Adipose tissue (tissue), 3 donors: Measurements from ENCODE around the gene KLF16. TPM values are rescaled to one million over a fixed set of nuclear protein-coding genes. Genes with fewer than 3 reads are reported as not detected.
A peak's percentile ranks its signal among the peaks of the same experiment; 100 is the strongest.

Experiments used
- H3K27ac ChIP-seq: one replicate; pipeline ENCODE4 v1.5.1; 2013; ENCODE audit warnings: low read depth, low read length
- WGBS, 3 donors: extraction: QIAGEN DNeasy Blood & Tissue Kit; methylation state at CpG; one replicate each; pipeline ENCODE4 v1.1.7; 2013; 5-methylcytosine and 5-hydroxymethylcytosine counted together
- polyA plus RNA-seq, 3 donors: library from polyadenylated mRNA; stranded (reverse); fragments of 200-250 nt; gene quantifications; one replicate each; pipeline ENCODE4 v1.2.3, GENCODE V29; 2013
- donor health status: healthy with polysubstance abuse.
- donor health status: Bipolar disorder and iron deficiency.
- donor health status: healthy.

Gene KLF16
- polyA plus RNA-seq, 3 donors, result 3.7 to 14.4 (median 9.8) TPM

- WGBS, 3 donors, result 30 to 39% (median 30%) methylated on average over 29 to 32 of the region's 32 CpGs
- no peak overlapping the region for H3K27ac ChIP-seq
Measured at GRCh38 chr19:1860042-1860775, 3.2 kb downstream of the KLF16 start.

- H3K27ac ChIP-seq, result no peak overlapping the region
- WGBS, 3 donors, result 55 to 70% (median 58%) methylated on average over 17 to 18 of the region's 18 CpGs
Measured at GRCh38 chr19:1859331-1859781, 4.0 kb downstream of the KLF16 start.

DNA sequence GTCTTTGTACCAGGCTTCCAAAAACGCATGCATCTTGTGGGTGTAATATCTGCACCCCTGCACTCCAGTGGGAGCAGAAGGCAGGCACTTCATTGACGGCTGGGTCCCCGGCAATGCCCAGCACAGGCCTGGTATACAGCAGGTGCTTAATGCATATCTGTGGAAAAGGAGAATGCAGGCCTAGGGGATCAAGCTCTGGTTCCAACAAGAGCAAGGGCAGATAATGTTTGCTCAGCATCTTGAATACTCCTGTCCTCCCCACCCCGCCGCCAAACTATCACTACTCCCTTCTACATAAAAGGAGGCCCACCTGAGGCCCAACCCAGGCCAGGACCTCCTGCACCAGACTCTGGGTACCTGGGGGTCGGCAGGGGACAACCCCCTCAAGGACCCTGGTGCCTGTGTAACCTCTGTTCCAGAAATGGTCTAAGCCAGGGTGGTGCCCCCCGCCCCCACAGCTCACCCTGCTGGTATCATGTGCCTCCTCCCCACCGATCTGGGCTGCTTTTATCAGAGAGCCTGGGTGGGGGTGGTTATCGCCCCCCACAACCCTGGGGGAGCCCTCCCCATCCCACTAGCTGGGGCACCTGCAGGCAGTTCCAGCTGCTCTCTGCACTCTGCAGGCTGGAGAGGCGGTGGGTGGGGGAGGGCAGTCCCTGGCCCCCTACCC is 4.8 kb downstream of the KLF16 start:
- no peak overlapping the region for H3K27ac ChIP-seq
- 50 to 75% (median 60%) methylated on average over 9 to 10 of the region's 10 CpGs for WGBS, 3 donors

GRCh38 chr19:1857648-1858326 is 5.6 kb downstream of the KLF16 start:
- 31 to 55% (median 38%) methylated on average over 14 to 16 of the region's 16 CpGs for WGBS, 3 donors
- peak overlapping the region; percentile 24 for H3K27ac ChIP-seq

DNA sequence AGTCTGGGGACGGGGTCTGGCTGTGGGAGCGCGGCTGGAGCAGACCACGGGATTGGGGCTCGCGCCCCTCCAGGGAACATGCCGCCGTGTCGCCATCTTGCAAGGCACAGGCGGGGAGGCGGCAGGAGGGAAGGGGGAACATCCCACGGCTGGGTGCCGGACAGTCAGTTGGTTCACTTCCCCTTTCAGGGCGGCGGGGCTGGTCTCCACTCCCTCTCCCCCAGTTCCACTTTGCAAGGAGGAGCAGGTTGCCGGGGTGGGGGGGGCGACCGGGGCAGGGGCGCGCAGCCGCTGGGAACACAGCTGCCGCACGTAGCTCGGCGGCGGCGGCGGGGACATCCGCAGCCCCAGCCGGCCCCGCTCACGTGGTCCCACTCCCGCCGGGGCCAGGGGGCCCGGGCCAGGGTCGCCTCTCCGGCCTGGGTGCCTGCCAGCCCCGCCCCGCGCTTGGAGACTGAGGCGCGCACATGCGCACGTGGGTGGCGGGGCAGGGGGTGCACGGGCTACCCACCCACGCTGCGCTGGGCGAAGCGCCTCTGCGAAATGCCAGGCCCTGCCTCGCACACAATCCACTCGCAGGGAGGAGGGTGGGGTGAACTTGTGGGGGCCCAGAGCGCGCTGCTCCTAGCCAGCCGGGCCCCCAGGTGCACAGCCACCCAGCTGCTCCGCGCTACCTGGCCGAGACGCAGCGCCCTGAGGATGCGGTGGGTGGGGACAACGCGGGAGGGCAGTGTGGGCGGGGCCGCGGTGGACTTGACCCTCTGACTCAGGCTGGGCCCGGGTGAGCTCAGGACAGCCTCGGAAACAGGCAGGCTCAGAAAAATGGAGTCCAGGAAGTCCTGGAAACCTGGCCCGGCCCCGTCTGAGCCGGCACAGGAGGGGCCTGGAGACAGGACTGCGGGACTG is 6.4 kb downstream of the KLF16 start:
- WGBS, 3 donors, result 2 to 17% (median 2%) methylated on average over 45 to 67 of the region's 73 CpGs
- peak overlapping the region; percentile 55 for H3K27ac ChIP-seq

DNA sequence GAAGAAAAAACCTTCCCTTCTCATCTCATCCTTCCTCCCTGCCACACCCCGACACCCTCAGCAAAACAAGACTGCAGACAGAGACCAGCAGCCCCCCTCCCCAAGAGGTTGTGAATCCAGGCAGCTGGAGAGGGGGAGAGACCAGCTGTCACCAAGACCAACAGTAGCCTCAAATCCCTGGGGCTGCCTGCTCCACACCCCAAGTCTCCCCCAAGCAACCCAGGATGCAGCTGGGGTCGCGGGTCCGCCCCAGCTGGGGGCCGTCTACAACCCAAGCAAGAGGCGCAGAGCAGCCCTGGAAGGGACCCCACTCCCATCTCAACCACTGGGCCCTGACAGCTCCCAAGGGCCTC is 7.1 kb downstream of the KLF16 start:
- H3K27ac ChIP-seq, result peak overlapping the region; percentile 41

DNA sequence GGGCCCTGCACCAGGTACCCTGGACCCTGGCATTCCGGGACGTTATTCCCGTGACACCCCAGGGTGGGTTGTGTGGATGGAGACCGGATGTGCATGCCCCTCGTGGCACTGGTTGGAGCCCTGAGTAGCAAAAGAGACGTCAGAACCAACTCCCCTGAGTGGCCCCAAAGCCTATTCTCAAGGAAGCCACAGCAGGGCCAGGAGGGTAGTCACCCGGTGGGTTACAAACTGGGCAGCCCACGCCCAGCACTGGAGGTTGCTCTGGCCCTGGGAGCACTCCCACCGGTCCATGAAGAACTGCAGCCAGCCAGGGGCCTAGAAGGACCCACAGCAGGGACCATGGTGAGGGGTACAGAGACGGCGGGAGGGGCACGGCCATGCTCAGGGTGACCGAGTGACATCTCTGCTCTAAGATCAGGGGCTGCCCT is 7.5 kb downstream of the KLF16 start:
- 21 to 56% (median 29%) methylated on average over 13 of the region's 13 CpGs for WGBS, 3 donors
- H3K27ac ChIP-seq, result peak overlapping the region; percentile 21

More for the DNA sequence above, 7.1 kb downstream of the KLF16 start:
- WGBS, 3 donors, result 22 to 59% (median 57%) methylated on average over 5 to 6 of the region's 6 CpGs

DNA sequence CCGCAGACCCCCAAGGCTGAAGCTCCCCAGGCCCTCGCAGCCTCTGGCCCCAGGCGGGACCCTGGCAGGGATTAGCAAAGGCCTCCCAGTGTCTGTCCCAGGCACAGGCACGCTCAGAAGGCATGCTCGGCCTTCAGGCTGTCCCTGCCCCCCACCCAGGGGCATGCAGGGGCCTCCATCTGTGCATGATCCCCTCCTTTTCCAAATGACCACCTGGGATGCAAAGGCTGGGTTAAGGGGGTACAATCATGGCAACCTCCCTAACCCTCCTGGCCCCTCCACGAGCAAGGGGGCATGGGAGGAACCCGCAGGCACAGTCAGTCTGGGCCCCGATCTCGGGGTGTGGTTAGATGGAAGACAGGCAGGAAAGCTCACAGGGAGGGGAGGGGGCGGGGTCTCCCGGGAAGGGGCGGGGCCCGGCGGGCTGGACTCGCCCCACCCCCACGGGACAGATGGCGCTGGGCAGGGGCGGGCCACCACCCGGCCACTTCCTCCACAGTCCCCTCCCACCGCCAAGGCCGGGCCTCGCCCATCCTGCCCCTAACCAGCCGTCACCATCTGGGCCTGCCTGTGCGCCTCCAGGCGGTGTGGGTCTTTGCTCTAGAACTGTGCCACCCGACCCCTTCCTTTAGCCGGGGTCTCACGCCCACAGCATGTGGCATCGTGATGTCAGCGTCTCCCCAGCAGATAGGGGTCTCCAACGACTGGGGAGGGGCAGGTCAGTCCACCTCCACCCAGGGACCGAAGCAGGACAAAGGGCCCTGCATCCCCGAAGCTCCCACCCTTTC is 8.1 kb downstream of the KLF16 start:
- peak overlapping the region; percentile 21 for H3K27ac ChIP-seq
- 15 to 24% (median 19%) methylated on average over 24 to 33 of the region's 33 CpGs for WGBS, 3 donors

DNA sequence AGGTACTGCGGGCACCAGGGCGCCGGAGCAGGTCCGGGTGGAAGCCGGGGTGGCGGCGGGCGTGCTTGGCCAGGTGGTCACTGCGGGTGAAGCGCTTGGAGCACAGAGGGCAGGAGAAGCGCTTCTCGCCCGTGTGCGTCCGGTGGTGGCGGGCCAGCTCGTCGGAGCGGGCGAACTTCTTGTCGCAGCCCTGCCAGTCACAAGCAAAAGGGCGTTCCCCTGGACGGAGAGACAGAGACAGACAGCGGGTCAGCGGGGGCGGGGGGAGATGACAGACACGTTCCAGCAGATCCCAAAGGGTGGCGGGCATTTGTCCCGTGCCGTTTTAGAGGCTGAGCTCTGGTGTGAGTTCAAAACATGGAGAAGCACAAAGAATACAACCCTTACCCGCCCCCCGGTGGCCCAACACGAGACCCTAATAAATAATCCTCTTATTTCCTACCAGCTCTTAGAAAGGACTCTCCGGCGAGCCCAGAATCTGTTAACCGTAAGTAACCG is 8.8 kb downstream of the KLF16 start:
- H3K27ac ChIP-seq, result no peak overlapping the region
- 78 to 86% (median 85%) methylated on average over 34 to 37 of the region's 37 CpGs for WGBS, 3 donors

DNA sequence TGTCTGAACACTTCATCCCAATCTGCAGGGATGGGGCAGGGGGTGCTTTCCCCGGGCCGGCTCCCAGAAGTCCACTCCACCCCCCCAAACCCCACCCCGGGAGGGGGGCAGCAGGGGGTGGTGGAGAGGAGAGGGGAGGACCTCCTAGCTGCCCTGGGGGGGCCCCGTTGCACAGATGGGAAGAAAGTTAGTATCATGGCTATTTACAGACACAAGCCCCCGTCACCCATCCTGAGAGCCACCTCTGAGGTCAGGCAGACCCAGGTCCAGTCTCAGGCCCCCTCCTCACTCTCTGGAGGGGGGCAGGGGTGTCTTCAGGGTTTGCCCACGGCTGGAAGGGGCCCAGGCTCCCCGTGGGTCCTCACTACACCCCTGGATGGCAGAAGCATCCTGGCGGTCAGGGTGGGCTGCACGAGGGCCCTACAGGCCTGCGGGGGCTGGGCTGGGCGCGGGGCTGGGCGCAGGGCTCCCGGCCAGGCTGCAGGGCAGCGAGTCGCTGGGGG is 9.3 kb downstream of the KLF16 start:
- no peak overlapping the region for H3K27ac ChIP-seq
- 77 to 82% (median 79%) methylated on average over 14 to 16 of the region's 16 CpGs for WGBS, 3 donors

GRCh38 chr19:1853295-1854038 is 9.9 kb downstream of the KLF16 start:
- 31 to 37% (median 33%) methylated on average over 27 of the region's 27 CpGs for WGBS, 3 donors
- H3K27ac ChIP-seq, result no peak overlapping the region

- WGBS, 3 donors, result 56 to 71% (median 64%) methylated on average over 9 of the region's 9 CpGs
- no peak overlapping the region for H3K27ac ChIP-seq
Measured at GRCh38 chr19:1852581-1853128, 10.7 kb downstream of the KLF16 start.

GRCh38 chr19:1851654-1852580 is 11.5 kb downstream of the KLF16 start:
- no peak overlapping the region for H3K27ac ChIP-seq
- WGBS, 3 donors, result 19 to 30% (median 28%) methylated on average over 53 to 66 of the region's 66 CpGs

DNA sequence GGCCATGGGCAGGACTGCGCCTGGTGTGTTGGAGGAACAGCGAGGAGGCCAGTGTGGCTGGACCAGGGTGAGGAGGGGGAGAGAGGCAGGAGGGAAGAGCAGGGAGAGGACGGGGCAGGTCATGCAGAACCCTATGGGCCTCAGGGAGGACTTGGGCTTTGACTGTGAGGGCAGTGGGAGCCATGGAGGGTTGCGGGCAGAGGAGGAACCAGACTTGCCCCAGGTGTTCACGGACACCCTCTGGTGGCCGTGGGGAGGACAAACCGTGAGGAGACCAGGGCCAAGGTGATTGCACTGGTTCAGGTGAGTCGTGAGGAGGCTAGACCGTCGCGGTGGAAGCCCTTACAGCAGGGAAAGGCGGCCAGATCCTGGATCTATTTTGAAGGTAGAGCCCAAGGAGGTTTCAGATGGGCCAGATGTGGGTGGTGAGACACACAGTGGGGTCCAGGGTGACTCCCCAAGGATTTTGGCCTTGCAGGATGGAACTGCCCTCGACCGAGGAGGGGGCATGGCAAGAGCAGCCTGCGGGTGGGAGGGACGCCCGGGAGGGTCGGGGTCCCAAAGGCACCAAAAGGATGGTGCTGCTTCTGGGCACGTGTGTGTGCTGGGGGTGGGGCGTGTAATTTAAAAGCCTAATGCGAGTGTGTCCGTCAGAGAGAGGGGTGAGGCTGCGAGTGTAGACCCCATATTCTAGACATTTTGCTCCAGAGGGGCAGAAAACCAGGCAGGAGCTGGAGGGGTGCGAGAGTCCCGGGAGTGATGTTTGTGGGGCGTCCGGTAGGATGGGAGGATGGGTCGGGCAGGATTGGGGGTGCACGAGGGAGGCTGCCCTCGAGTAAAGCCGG is 12.3 kb downstream of the KLF16 start:
- WGBS, 3 donors, result 65 to 80% (median 72%) methylated on average over 29 to 31 of the region's 31 CpGs
- no peak overlapping the region for H3K27ac ChIP-seq
